Fibroblast of lung (primary cell): ENCODE results near the gene USP6. TPM values are rescaled to one million over a fixed set of nuclear protein-coding genes. Genes with fewer than 3 reads are reported as not detected.
"Not testable (repeated sequence)": the region's sequence is repeated elsewhere in the genome, so short reads cannot be mapped to it uniquely, and the experiment has no call there.

Source experiments
- DNase-seq, 2 donors: peaks; one replicate each; pipeline versions ENCODE4 v3.0.0 to v3.0.0-alpha.2; 2010; ENCODE audit warnings: low read depth in 2 of 2
- H2AFZ ChIP-seq: 2 replicates; pipeline ENCODE4 v1.5.1; 2012; ENCODE audit warnings: low read length, control low read depth, inconsistent platforms
- H3K27ac ChIP-seq: 2 replicates; pipeline ENCODE4 v1.5.1; 2011; ENCODE audit warnings: low read length, control low read depth; ENCODE audit not compliant: insufficient read depth
- H3K27me3 ChIP-seq: 2 replicates; pipeline ENCODE4 v1.5.1; 2011; ENCODE audit warnings: mild to moderate bottlenecking, low read length; ENCODE audit not compliant: control insufficient read depth, insufficient read depth
- H3K36me3 ChIP-seq: 2 replicates; pipeline ENCODE4 v1.5.1; 2011; ENCODE audit warnings: low read length; ENCODE audit not compliant: control insufficient read depth, insufficient read depth
- H3K4me1 ChIP-seq: 2 replicates; pipeline ENCODE4 v1.5.1; 2011; ENCODE audit warnings: low read length; ENCODE audit not compliant: control insufficient read depth, insufficient read depth; ENCODE audit errors: extremely low read depth
- H3K4me2 ChIP-seq: 2 replicates; pipeline ENCODE4 v1.5.1; 2011; ENCODE audit warnings: low read length, control low read depth; ENCODE audit not compliant: insufficient read depth; ENCODE audit errors: extremely low read depth
- H3K4me3 ChIP-seq, 4 experiments: fragments of 200-600 bp in 1 of 4; sonication (generic) in 1 of 4; replicated peaks in 1 of 4; 2 replicates each; pipeline ENCODE4 v1.5.1; 2011 to 2016; ENCODE audit warnings: low read length in 4 of 4, low read depth in 3 of 4, mild to moderate bottlenecking in 3 of 4, control low read depth in 2 of 4, inconsistent platforms in 1 of 4, mixed read lengths in 1 of 4; ENCODE audit not compliant: insufficient read depth in 1 of 4; ENCODE audit errors: control extremely low read depth in 1 of 4
- H3K79me2 ChIP-seq: 2 replicates; pipeline ENCODE4 v1.5.1; 2012; ENCODE audit warnings: mild to moderate bottlenecking, low read length, inconsistent platforms; ENCODE audit not compliant: control insufficient read depth, insufficient read depth
- H3K9ac ChIP-seq: 2 replicates; pipeline ENCODE4 v1.5.1; 2011; ENCODE audit warnings: mild to moderate bottlenecking, low read length, control low read depth; ENCODE audit not compliant: insufficient read depth
- H3K9me3 ChIP-seq: 2 replicates; pipeline ENCODE4 v1.5.1; 2012; ENCODE audit warnings: low read depth, low read length; ENCODE audit not compliant: control insufficient read depth, insufficient read depth
- H4K20me1 ChIP-seq: 2 replicates; pipeline ENCODE4 v1.5.1; 2011; ENCODE audit warnings: low read length; ENCODE audit not compliant: control insufficient read depth, insufficient read depth; ENCODE audit errors: extremely low read depth
- CTCF ChIP-seq, 2 donors: IDR thresholded peaks in 1 of 2; conservative IDR thresholded peaks in 1 of 2; 1 replicate in 1 of 2; 2 replicates in 1 of 2; pipeline ENCODE4 v1.5.1; 2011 to 2012; ENCODE audit warnings: low read length in 2 of 2, control low read depth in 1 of 2, inconsistent platforms in 1 of 2, low read depth in 1 of 2, mild to moderate bottlenecking in 1 of 2
- EZH2 ChIP-seq: IDR thresholded peaks from 2 replicates; pipeline ENCODE4 v1.5.1; 2012; ENCODE audit warnings: low read length, control low read depth, mild to moderate bottlenecking; ENCODE audit errors: missing control alignments
- polyA plus RNA-seq, 2 donors: library from polyadenylated mRNA; depleted of rRNA in 1 of 2; stranded (reverse) in 1 of 2; unstranded in 1 of 2; fragments of >200 nt; gene quantifications; 2 replicates each; pipeline ENCODE4 v1.2.1, GENCODE V29; 2011 to 2012; ENCODE audit warnings: missing spikeins in 1 of 2
- total RNA-seq: library from RNA; depleted of rRNA; stranded (reverse); fragments of >200 nt; gene quantifications from 2 replicates; pipeline ENCODE4 v1.2.1, GENCODE V29; 2014

Gene USP6
- total and polyA plus RNA-seq, 2 donors (not counting 1 experiment from before 2014, with no cell fraction given) = 0.01 TPM; not detected in 1

- Histone ChIP-seq H3K4me1 (no peaks in the 10 kb centered on the region), H3K9me3 (no peaks in the 10 kb centered on the region), H2AFZ (no peak overlapping the region), H3K27me3 (peaks cover 16% of the 10 kb centered on the region), H3K27ac (no peak overlapping the region), H3K4me2 (no peak overlapping the region), H3K79me2 (no peaks in the 10 kb centered on the region), H4K20me1 (no peaks in the 10 kb centered on the region), H3K4me3 (no peak overlapping the region), H3K9ac (no peak overlapping the region), H3K36me3 (no peaks in the 10 kb centered on the region)
- no peak for TF ChIP-seq EZH2
- TF ChIP-seq CTCF (conservative IDR thresholded peaks at IDR 0.05 in 1 of 2, IDR thresholded peaks at IDR 0.05 in 1 of 2; ENCODE audit: low read depth in 1 of 2, low read length in 2 of 2) = no peak
- DNase-seq = no peak
Observed at GRCh38 chr17:5126719-5127488, 11.1 kb downstream of the USP6 start.

GRCh38 chr17:5127910-5128309, 12.1 kb downstream of the USP6 start:
- no peaks in the 10 kb centered on the region for H4K20me1 ChIP-seq
- DNase-seq = no peak
- H3K4me3 ChIP-seq = no peak overlapping the region
- H2AFZ ChIP-seq = no peak overlapping the region
- H3K36me3 ChIP-seq = no peaks in the 10 kb centered on the region
- H3K4me1 ChIP-seq = no peaks in the 10 kb centered on the region
- peaks cover 7% of the 10 kb centered on the region for H3K27me3 ChIP-seq
- no peak overlapping the region for H3K4me2 ChIP-seq
- TF ChIP-seq EZH2 = no peak
- TF ChIP-seq CTCF (conservative IDR thresholded peaks at IDR 0.05 in 1 of 2, IDR thresholded peaks at IDR 0.05 in 1 of 2; ENCODE audit: low read depth in 1 of 2, low read length in 2 of 2) = no peak
- no peak overlapping the region for H3K9ac ChIP-seq
- H3K79me2 ChIP-seq = no peaks in the 10 kb centered on the region
- H3K9me3 ChIP-seq = no peaks in the 10 kb centered on the region
- no peak overlapping the region for H3K27ac ChIP-seq

- not testable (repeated sequence) for H3K79me2 ChIP-seq
Observed at GRCh38 chr17:5128387-5128786, 12.6 kb downstream of the USP6 start.

More at GRCh38 chr17:5128387-5128786, 12.6 kb downstream of the USP6 start:
- not testable (repeated sequence) for H3K4me1 ChIP-seq, H3K4me2 ChIP-seq, H3K27me3 ChIP-seq, H3K9ac ChIP-seq, H2AFZ ChIP-seq, H4K20me1 ChIP-seq, H3K27ac ChIP-seq, DNase-seq, H3K9me3 ChIP-seq, H3K36me3 ChIP-seq, H3K4me3 ChIP-seq
